HG02623 (cell line): ENCODE measurements around the gene HRAS.
"Not testable (repeated sequence)": the region's sequence is repeated elsewhere in the genome, so short reads cannot be mapped to it uniquely, and the experiment has no call there.

ENCODE experiments used
- ATAC-seq: cut with Tn5 transposase; IDR thresholded peaks from one replicate; pipeline ENCODE4 v1.9.1; 2021; ENCODE audit warnings: moderate library complexity; ENCODE audit not compliant: unreplicated experiment

The HRAS gene

GRCh38 chr11:534396-535209 is 773 bp downstream of the HRAS start:
- ATAC-seq, result no peak

GRCh38 chr11:533586-534395 is 1.6 kb downstream of the HRAS start:
- ATAC-seq, result no peak

GRCh38 chr11:532986-533585 is 2.3 kb downstream of the HRAS start:
- no peak for ATAC-seq

- ATAC-seq, result no peak
Observed at GRCh38 chr11:532527-532985, 2.8 kb downstream of the HRAS start.

GRCh38 chr11:531919-532526 is 3.4 kb downstream of the HRAS start:
- ATAC-seq, result no peak

GRCh38 chr11:530960-531831 is 4.2 kb downstream of the HRAS start:
- ATAC-seq, result no peak

GRCh38 chr11:529728-530411 is 5.5 kb downstream of the HRAS start:
- ATAC-seq, result no peak

GRCh38 chr11:528815-529727 is 6.3 kb downstream of the HRAS start:
- no peak for ATAC-seq

GRCh38 chr11:528166-528814 is 7.1 kb downstream of the HRAS start:
- ATAC-seq, result no peak

GRCh38 chr11:526192-526591 is 9.2 kb downstream of the HRAS start:
- ATAC-seq, result no peak

- ATAC-seq, result no peak
Observed at GRCh38 chr11:521177-521688, 14.1 kb downstream of the HRAS start.

GRCh38 chr11:520428-521176 is 14.8 kb downstream of the HRAS start:
- no peak for ATAC-seq

- ATAC-seq, result peak; percentile 68
Observed at GRCh38 chr11:518463-519202, 16.7 kb downstream of the HRAS start.

- ATAC-seq, result not testable (repeated sequence)
Observed at GRCh38 chr11:516918-517685, 18.3 kb downstream of the HRAS start.

- no peak for ATAC-seq
Observed at GRCh38 chr11:516400-516799, 19.0 kb downstream of the HRAS start.

- no peak for ATAC-seq
Observed at GRCh38 chr11:515131-515530, 20.2 kb downstream of the HRAS start.
